CD4-positive, CD25-positive, alpha-beta regulatory T cell (primary cell): Measurements from ENCODE around the gene NFKBIB. TPM values are rescaled to one million over a fixed set of nuclear protein-coding genes. Genes with fewer than 3 reads are reported as not detected.
"Not testable (repeated sequence)": the region's sequence is repeated elsewhere in the genome, so short reads cannot be mapped to it uniquely, and the experiment has no call there.

Experiments
- ATAC-seq, 2 donors: fragments of 150-1000 bp; cut with Tn5 transposase; one replicate each; pipeline ENCODE4 v1.10.0; 2021; ENCODE audit warnings: low read depth in 2 of 2, moderate number of reproducible peaks in 2 of 2, moderate library complexity in 1 of 2
- DNase-seq, 3 donors: peaks; one replicate each; pipeline versions ENCODE4 v3.0.0 to v3.0.0-alpha.2; 2012 to 2022; ENCODE audit warnings: mixed read lengths in 1 of 3
- H3K27ac ChIP-seq: one replicate; pipeline ENCODE4 v1.7.0; 2013; ENCODE audit warnings: mild to moderate bottlenecking, low read length; ENCODE audit not compliant: insufficient read depth, poor library complexity, severe bottlenecking
- H3K27me3 ChIP-seq: one replicate; pipeline ENCODE4 v1.7.0; 2013; ENCODE audit warnings: low read length; ENCODE audit not compliant: control insufficient read depth, insufficient read depth
- H3K36me3 ChIP-seq: one replicate; pipeline ENCODE4 v1.7.0; 2013; ENCODE audit warnings: mild to moderate bottlenecking, low read length, moderate library complexity; ENCODE audit not compliant: control insufficient read depth, insufficient read depth
- H3K4me1 ChIP-seq: 2 replicates; pipeline ENCODE4 v1.7.0; 2013; ENCODE audit warnings: mild to moderate bottlenecking, low read length; ENCODE audit not compliant: insufficient read depth, control insufficient read depth, poor library complexity, severe bottlenecking
- H3K4me3 ChIP-seq: one replicate; pipeline ENCODE4 v1.7.0; 2013; ENCODE audit warnings: low read depth, mild to moderate bottlenecking, low read length, moderate library complexity
- H3K9me3 ChIP-seq, 2 experiments: 1 replicate in 1 of 2; 2 replicates in 1 of 2; pipeline ENCODE4 v1.7.0; 2013; ENCODE audit warnings: low read length in 2 of 2, mild to moderate bottlenecking in 1 of 2, moderate library complexity in 1 of 2; ENCODE audit not compliant: control insufficient read depth in 2 of 2
- H3K27ac Mint-ChIP-seq, 3 donors: one replicate each; pipeline ENCODE4 v1.8.0; 2020 to 2022; ENCODE audit warnings: mild to moderate bottlenecking in 3 of 3, mixed read lengths in 3 of 3, moderate library complexity in 2 of 3
- H3K27me3 Mint-ChIP-seq: one replicate; pipeline ENCODE4 v1.8.0; 2022; ENCODE audit warnings: mild to moderate bottlenecking, mixed read lengths
- H3K36me3 Mint-ChIP-seq: one replicate; pipeline ENCODE4 v1.8.0; 2020; ENCODE audit warnings: mixed read lengths
- H3K4me1 Mint-ChIP-seq, 4 donors: one replicate each; pipeline ENCODE4 v1.8.0; 2020 to 2022; ENCODE audit warnings: mixed read lengths in 4 of 4, mild to moderate bottlenecking in 1 of 4
- H3K4me3 Mint-ChIP-seq, 4 donors: one replicate each; pipeline ENCODE4 v1.8.0; 2020 to 2022; ENCODE audit warnings: mild to moderate bottlenecking in 4 of 4, mixed read lengths in 4 of 4, moderate library complexity in 3 of 4
- H3K9me3 Mint-ChIP-seq, 7 donors: one replicate each; pipeline ENCODE4 v1.8.0; 2020 to 2022; ENCODE audit warnings: mixed read lengths in 7 of 7, mild to moderate bottlenecking in 3 of 7, moderate library complexity in 2 of 7
- polyA plus RNA-seq, 4 donors: library from polyadenylated mRNA; unstranded; fragments of 300-500 nt; fragmentation: Illumina TruSeq; gene quantifications; one replicate each; pipeline ENCODE4 v1.2.3, GENCODE V29; 2021
- total RNA-seq: library from RNA; stranded (reverse); gene quantifications from one replicate; pipeline ENCODE4 v1.2.3, GENCODE V29; 2022

NFKBIB gene
- total and polyA plus RNA-seq, 5 donors from 2014 or later, result 9.0 to 57.7 (median 12.5) TPM

GRCh38 chr19:38854961-38855360, 44.8 kb upstream of the NFKBIB start:
- H3K4me1 ChIP-seq, result peaks cover 34% of the 10 kb centered on the region
- not testable (repeated sequence) for H3K36me3 ChIP-seq, H3K4me3 ChIP-seq, H3K27ac Mint-ChIP-seq, DNase-seq, H3K9me3 ChIP-seq, H3K27me3 ChIP-seq, H3K27me3 Mint-ChIP-seq, H3K27ac ChIP-seq, H3K9me3 Mint-ChIP-seq, H3K36me3 Mint-ChIP-seq, ATAC-seq
- peaks cover 0 to 43% (median 16%) of the 10 kb centered on the region in 4 donors for H3K4me1 Mint-ChIP-seq
- H3K4me3 Mint-ChIP-seq, result peak overlapping the region in 1 of 4 donors; percentile 59

- H3K27ac Mint-ChIP-seq, H3K36me3 ChIP-seq, DNase-seq, H3K36me3 Mint-ChIP-seq, H3K4me3 ChIP-seq, H3K27ac ChIP-seq, H3K27me3 Mint-ChIP-seq, H3K9me3 Mint-ChIP-seq, ATAC-seq, H3K4me3 Mint-ChIP-seq, H3K9me3 ChIP-seq, H3K27me3 ChIP-seq: not testable (repeated sequence)
- peaks cover 1 to 42% (median 15%) of the 10 kb centered on the region in 4 donors for H3K4me1 Mint-ChIP-seq
- H3K4me1 ChIP-seq, result peaks cover 31% of the 10 kb centered on the region
These were observed 44.0 kb upstream of the NFKBIB start for GRCh38 chr19:38855751-38856150.

GRCh38 chr19:38856813-38857212, 43.0 kb upstream of the NFKBIB start:
- ATAC-seq, result no peak
- Mint-ChIP-seq H3K27ac (peak overlapping the region in 2 of 3 donors; percentile 81 to 97), H3K9me3 (no peaks in the 10 kb centered on the region), H3K27me3 (peaks cover 6% of the 10 kb centered on the region), H3K4me3 (peak overlapping the region in 3 of 4 donors; percentile 64 to 83 (median 73)), H3K36me3 (no peaks in the 10 kb centered on the region), H3K4me1 (peaks cover 6 to 36% (median 17%) of the 10 kb centered on the region in 4 donors)
- no peak for DNase-seq
- no peaks in the 10 kb centered on the region for H3K9me3 ChIP-seq
- H3K4me3 ChIP-seq, result no peak overlapping the region
- H3K36me3 ChIP-seq, result no peaks in the 10 kb centered on the region
- H3K27ac ChIP-seq, result peak overlapping the region; percentile 61
- H3K27me3 ChIP-seq, result no peaks in the 10 kb centered on the region
- H3K4me1 ChIP-seq, result peaks cover 21% of the 10 kb centered on the region

- H3K9me3 Mint-ChIP-seq, H3K36me3 Mint-ChIP-seq, H3K27ac Mint-ChIP-seq: not testable (repeated sequence)
These were observed 40.1 kb upstream of the NFKBIB start for GRCh38 chr19:38859631-38860204.

GRCh38 chr19:38861368-38861767, 38.4 kb upstream of the NFKBIB start:
- peaks cover 6% of the 10 kb centered on the region for H3K27me3 Mint-ChIP-seq
- no peaks in the 10 kb centered on the region for H3K36me3 ChIP-seq
- H3K9me3 ChIP-seq, result no peaks in the 10 kb centered on the region
- H3K4me3 Mint-ChIP-seq, result no peak overlapping the region
- peaks cover 38% of the 10 kb centered on the region for H3K4me1 ChIP-seq
- H3K4me1 Mint-ChIP-seq, result peaks cover 15 to 46% (median 30%) of the 10 kb centered on the region in 4 donors
- peaks cover 9% of the 10 kb centered on the region for H3K36me3 Mint-ChIP-seq
- DNase-seq (no peak), ATAC-seq (no peak)
- H3K27me3 ChIP-seq, result no peaks in the 10 kb centered on the region
- no peak overlapping the region for H3K27ac ChIP-seq
- no peak overlapping the region for H3K27ac Mint-ChIP-seq
- H3K9me3 Mint-ChIP-seq, result no peaks in the 10 kb centered on the region
- H3K4me3 ChIP-seq, result no peak overlapping the region

More at GRCh38 chr19:38859631-38860204, 40.1 kb upstream of the NFKBIB start:
- DNase-seq, H3K27ac ChIP-seq, ATAC-seq, H3K27me3 Mint-ChIP-seq, H3K36me3 ChIP-seq, H3K4me3 Mint-ChIP-seq, H3K4me3 ChIP-seq, H3K27me3 ChIP-seq, H3K9me3 ChIP-seq: not testable (repeated sequence)
- peaks cover 25% of the 10 kb centered on the region for H3K4me1 ChIP-seq
- H3K4me1 Mint-ChIP-seq, result peaks cover 11 to 36% (median 21%) of the 10 kb centered on the region in 4 donors

- H3K27me3 ChIP-seq, result no peaks in the 10 kb centered on the region
- Mint-ChIP-seq H3K4me3 (peak overlapping the region in 1 of 4 donors; percentile 63), H3K27me3 (peaks cover 6% of the 10 kb centered on the region), H3K27ac (peak overlapping the region in 1 of 3 donors; percentile 52), H3K4me1 (peaks cover 15 to 37% (median 26%) of the 10 kb centered on the region in 4 donors), H3K36me3 (peaks cover 9% of the 10 kb centered on the region), H3K9me3 (no peaks in the 10 kb centered on the region)
- H3K4me3 ChIP-seq, result no peak overlapping the region
- no peak for ATAC-seq
- no peaks in the 10 kb centered on the region for H3K9me3 ChIP-seq
- no peak overlapping the region for H3K27ac ChIP-seq
- no peak for DNase-seq
- H3K4me1 ChIP-seq, result peaks cover 29% of the 10 kb centered on the region
- peaks cover 3% of the 10 kb centered on the region for H3K36me3 ChIP-seq
These were observed 37.3 kb upstream of the NFKBIB start for GRCh38 chr19:38862321-38863059.

GRCh38 chr19:38867171-38867780, 32.5 kb upstream of the NFKBIB start:
- ATAC-seq, result no peak
- Histone ChIP-seq H3K27me3 (no peaks in the 10 kb centered on the region), H3K36me3 (peaks cover 14% of the 10 kb centered on the region), H3K9me3 (no peaks in the 10 kb centered on the region), H3K27ac (no peak overlapping the region), H3K4me3 (no peak overlapping the region), H3K4me1 (peaks cover 49% of the 10 kb centered on the region)
- H3K36me3 Mint-ChIP-seq, result peaks cover 9% of the 10 kb centered on the region
- peaks cover 9 to 58% (median 28%) of the 10 kb centered on the region in 4 donors for H3K4me1 Mint-ChIP-seq
- no peaks in the 10 kb centered on the region for H3K27me3 Mint-ChIP-seq
- peak overlapping the region in 1 of 4 donors; percentile 7 for H3K4me3 Mint-ChIP-seq
- no peak for DNase-seq
- H3K27ac Mint-ChIP-seq, result no peak overlapping the region
- no peaks in the 10 kb centered on the region for H3K9me3 Mint-ChIP-seq
